ENCODE measurements around the gene SLC66A1.

SLC66A1 gene

DNA sequence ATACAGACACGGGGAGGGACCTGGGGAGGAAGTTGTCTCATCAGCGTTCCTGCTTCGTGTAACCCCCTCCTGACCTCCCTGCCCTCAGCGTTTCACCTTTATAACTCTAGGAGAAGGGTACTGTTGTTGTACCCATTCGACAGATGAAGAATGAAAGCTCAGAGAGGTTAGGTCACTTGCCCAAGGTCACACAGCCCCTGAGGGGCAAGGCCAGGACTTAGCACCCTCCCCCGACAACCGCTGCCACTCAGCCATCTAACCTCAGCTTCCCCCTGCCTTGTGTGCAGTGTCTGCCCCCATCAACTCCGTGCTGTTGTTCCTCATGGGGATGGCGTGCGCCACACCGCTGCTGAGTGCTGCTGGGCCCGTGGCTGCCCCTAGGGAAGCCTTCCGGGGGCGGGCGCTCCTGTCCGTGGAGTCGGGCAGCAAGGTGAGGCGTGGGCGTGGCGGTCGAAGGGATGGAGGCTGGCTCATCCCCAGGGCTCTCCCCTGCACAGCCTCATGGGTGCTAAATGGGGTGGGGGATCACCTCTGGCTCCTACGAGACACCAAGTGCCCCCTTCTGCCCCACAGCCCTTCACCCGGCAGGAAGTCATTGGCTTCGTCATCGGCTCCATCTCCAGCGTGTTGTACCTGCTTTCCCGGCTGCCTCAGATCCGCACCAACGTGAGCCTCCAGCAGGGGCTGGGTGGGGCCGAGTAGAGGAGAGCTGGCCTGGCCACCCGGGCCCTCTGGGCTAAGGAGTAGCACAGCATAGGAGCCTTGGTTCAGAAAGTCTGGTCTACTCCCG, 14.0 kb downstream of the SLC66A1 start:
- DNase-seq: peak; percentile 57

DNA sequence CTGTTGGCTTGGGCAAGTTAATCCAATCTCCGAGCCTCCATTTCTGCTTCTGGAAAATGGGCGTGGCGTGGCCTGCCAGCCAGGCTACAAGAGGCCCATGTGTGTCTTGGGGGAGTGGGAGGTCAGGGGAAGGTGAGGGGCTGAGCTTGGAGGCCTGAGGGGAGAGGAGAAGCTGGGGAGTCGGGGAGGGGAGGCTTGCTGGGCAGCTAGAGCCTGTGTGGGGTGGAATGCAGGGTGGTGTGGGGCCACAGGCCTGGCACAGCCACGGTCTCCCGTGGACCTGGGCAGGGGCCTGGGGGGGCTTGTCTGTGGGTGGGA, 14.6 kb downstream of the SLC66A1 start:
- DNase-seq: no peak

DNA sequence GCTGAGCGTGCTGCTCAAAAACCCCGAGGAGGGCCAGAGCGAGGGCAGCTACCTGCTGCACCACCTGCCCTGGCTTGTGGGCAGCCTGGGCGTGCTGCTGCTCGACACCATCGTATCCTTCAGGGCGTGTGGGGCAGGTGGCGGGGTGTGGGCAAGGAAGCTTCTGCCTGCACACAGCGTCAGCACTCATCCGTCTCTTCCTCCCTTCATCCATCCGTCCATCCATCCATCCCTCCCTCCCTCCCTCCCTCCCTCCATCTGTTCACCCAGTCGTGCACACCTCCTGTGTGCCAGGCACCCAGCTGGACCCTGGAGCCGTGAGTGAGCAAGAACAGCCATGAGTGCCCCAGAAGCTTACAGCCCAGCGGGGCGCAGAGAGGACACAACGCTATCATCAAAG, 15.2 kb downstream of the SLC66A1 start:
- peak; percentile 37 for DNase-seq

GRCh38 chr1:19327736-19328135, 15.6 kb downstream of the SLC66A1 start:
- no peak for DNase-seq

- DNase-seq: no peak
These were observed 16.4 kb downstream of the SLC66A1 start for GRCh38 chr1:19328486-19328885.

DNA sequence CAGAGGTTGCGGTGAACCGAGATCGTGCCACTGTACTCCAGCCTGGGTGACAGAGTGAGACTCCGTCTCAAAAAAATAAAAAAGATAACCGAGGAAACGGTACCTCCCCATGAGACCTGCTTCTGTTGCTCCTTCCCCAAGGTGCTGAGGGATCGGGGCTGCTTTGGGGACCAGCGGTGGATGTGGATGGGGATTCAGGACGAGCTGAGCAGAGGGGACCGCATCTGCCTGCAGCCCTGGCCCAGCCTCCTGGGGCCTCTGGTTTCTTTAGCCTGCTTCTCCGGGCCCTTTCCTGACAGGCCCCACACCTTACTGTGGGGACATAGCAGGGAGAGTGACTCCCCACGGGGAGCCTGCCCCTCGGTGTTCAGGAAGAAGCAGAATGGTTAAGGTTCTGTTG, 17.1 kb downstream of the SLC66A1 start:
- no peak for DNase-seq

DNA sequence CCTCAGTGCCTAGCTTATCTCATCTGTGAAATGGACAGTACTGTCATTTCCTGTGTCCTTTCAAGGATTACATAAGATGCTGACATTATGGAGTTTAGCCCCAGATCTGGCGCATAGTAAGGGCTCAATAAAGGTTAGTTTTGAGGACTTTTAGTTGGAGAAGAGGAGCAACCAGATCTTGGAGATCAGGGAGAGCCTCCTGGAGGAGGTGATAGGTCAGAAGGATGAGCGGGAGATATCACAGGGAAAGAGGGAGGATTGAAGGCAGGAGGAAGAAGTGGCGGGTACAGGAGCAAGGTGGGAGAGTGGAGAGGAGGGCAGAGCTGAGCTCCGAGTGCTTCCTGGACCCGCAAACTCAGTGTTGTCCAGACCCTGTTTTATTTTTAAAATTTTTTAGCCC, 17.5 kb downstream of the SLC66A1 start:
- DNase-seq: no peak

- no peak for DNase-seq
These were observed 18.5 kb downstream of the SLC66A1 start for GRCh38 chr1:19330449-19331135.

GRCh38 chr1:19331262-19331878, 19.2 kb downstream of the SLC66A1 start:
- no peak for DNase-seq

- no peak for DNase-seq
These were observed 20.7 kb downstream of the SLC66A1 start for GRCh38 chr1:19332832-19333231.

- DNase-seq: no peak
These were observed 21.6 kb downstream of the SLC66A1 start for GRCh38 chr1:19333587-19334354.

GRCh38 chr1:19336543-19336942, 24.4 kb downstream of the SLC66A1 start:
- peak; percentile 85 for DNase-seq

DNA sequence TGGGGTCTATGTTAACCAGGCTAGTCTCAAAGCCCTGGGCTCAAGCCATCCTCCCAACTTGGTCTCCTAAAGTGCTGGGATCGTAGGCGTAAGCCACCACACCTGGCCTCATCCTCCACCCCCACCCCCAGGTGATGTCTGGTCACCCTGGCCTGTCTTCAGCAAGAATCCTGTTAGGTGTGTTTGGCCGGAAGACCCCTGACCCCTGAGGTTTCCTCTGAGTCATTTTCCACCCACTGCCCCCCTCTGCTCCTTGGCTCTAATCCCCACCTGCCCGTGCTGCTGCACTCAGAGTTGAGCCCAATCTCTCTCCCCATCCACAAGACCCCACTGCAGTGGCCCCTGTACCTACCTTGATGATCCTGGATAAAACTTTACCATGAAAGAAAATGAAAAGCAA, 25.2 kb downstream of the SLC66A1 start:
- DNase-seq: peak; percentile 68

DNA sequence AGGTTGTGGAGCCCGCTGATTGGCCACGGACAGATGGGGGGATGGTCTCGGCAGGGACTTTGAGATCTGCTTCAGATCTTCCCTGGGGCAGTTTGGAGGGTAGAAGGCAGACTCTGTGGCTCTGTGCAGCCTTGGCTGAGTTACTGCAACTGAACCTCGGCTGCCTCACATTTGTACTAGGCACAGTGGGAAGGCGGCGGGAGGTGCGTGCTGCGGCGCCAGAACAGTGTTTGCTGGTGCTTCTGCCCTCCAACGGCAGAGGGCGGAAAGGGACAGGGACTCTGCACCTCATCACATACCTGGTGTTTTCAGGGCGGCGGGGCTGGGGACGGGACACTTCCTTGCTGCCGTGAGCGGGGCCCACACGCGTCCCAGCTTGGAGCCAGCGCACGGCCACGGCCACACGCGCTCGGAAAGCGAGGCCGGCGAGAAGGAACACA, 26.2 kb downstream of the SLC66A1 start:
- DNase-seq: peak; percentile 95

DNA sequence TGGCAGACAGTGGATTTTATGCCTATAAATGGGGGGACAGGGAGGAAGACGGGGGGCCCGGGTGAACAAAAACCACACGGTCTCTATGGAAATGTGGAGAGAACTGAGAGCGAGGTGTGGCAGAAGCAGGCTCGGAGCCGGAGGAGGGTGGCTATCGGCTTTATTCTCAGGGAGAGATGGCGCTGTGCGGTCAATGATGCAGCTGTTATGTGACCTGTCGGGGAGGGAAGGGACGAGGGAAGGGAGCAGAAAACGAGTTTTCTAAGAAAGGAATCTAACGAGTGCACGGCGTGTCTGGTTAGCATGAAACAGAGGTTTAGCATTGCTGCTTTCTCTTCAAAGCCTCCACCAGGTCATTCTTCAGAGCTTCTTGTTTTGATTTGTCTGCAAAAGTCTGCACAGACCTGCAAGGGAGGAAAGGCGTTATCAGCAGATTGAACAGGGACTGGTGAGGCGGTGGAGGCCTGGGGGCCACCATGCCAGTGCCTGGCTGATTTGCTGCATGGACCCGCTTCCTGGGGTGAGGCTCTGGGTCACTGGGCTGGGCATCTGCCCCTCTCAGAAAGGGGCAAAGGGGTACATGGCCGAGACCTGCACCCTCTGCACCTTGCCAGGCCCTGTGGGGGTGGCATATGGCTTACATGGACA, 27.2 kb downstream of the SLC66A1 start:
- DNase-seq: no peak

GRCh38 chr1:19340387-19340937, 28.3 kb downstream of the SLC66A1 start:
- DNase-seq: no peak

- peak; percentile 88 for DNase-seq
These were observed 29.3 kb downstream of the SLC66A1 start for GRCh38 chr1:19341201-19342061.

DNA sequence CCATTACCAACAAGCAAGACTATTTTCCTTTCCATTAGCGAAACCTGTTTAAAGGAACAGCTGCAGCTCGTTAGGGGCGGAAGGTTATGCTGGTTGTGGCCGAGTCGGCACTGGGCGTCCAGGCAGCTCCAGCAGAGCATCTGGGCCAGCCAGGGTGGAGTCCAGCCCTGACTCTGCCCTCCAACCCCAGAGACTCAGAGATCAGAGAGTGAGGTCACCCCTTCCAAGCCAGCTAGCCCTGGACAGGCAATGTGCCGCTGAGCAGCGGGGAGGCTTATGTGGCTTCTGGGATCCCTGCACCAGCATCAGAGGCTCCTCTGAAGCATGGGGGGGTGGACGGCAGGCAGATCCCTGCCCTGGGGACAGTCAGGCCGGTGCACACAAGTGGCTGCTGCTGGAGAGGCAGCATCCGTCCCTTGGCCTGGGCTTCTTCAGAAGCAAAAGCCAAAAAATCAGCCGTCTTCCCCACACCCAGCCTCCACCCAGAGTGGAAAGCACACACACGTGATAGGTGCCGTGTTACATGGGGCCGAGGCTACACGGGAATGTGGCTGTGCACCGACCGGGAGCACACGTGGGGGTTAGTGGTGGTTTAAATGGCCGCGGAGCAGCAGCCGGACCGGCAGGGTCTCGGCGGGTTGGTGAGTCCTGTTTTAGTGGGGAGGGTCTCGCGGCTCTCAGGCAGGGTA, 30.1 kb downstream of the SLC66A1 start:
- no peak for DNase-seq

- no peak for DNase-seq
These were observed 30.9 kb downstream of the SLC66A1 start for GRCh38 chr1:19342894-19343616.

Measured in islet precursor cell (in vitro differentiated cells).